Activated CD8-positive, alpha-beta T cell treated with anti-CD3 and anti-CD28 coated beads for 36 hours (primary cell): ENCODE results near the gene ATP2A3. TPM values are rescaled to one million over a fixed set of nuclear protein-coding genes. Genes with fewer than 3 reads are reported as not detected.

Experiments
- ATAC-seq: fragments of 200-7000 bp; cut with Tn5 transposase; one replicate; pipeline ENCODE4 v1.10.0; 2021; ENCODE audit warnings: mild to moderate bottlenecking, moderate library complexity
- CTCF ChIA-PET: fragments of 350-600 bp; sonication (Branson Sonifier 250); formaldehyde crosslinking; loops from one replicate; lab custom pipeline; 2021; ENCODE audit warnings: antibody characterized with exemption; lab: Charles Lee
- POLR2A ChIA-PET: fragments of 350-600 bp; sonication (Branson Sonifier 250); formaldehyde crosslinking; loops from one replicate; lab custom pipeline; 2021; ENCODE audit warnings: antibody characterized with exemption; lab: Charles Lee
- DNase-seq: peaks from one replicate; pipeline ENCODE4 v3.0.0-alpha.2; 2020
- H3K27ac Mint-ChIP-seq: one replicate; pipeline ENCODE4 v1.8.0; 2021; ENCODE audit warnings: mild to moderate bottlenecking, mixed read lengths
- H3K27me3 Mint-ChIP-seq: one replicate; pipeline ENCODE4 v1.8.0; 2021; ENCODE audit warnings: mixed read lengths
- H3K36me3 Mint-ChIP-seq: one replicate; pipeline ENCODE4 v1.8.0; 2021; ENCODE audit warnings: low read depth, mixed read lengths
- H3K4me1 Mint-ChIP-seq: one replicate; pipeline ENCODE4 v1.8.0; 2021; ENCODE audit warnings: low read depth, mixed read lengths
- H3K4me3 Mint-ChIP-seq: one replicate; pipeline ENCODE4 v1.8.0; 2021; ENCODE audit warnings: mild to moderate bottlenecking, moderate library complexity, mixed read lengths
- H3K9me3 Mint-ChIP-seq: one replicate; pipeline ENCODE4 v1.8.0; 2021; ENCODE audit warnings: mixed read lengths
- CTCF ChIP-seq: fragments of 200-600 bp; IDR thresholded peaks from one replicate; pipeline ENCODE4 v1.8.0; 2022; ENCODE audit warnings: antibody characterized with exemption, mild to moderate bottlenecking
- intact Hi-C: fragments of 100-400 bp; cut with micrococcal nuclease; formaldehyde crosslinking; loops from one replicate; pipeline ENCODE4 v1.10.0; 2022
- total RNA-seq, 2 experiments: library from RNA; stranded (reverse); gene quantifications; one replicate each; pipeline ENCODE4 v1.2.3, GENCODE V29; 2021

Gene ATP2A3
- 100 to 1,000 TPM; 113 to 117 TPM for total RNA-seq

DNA sequence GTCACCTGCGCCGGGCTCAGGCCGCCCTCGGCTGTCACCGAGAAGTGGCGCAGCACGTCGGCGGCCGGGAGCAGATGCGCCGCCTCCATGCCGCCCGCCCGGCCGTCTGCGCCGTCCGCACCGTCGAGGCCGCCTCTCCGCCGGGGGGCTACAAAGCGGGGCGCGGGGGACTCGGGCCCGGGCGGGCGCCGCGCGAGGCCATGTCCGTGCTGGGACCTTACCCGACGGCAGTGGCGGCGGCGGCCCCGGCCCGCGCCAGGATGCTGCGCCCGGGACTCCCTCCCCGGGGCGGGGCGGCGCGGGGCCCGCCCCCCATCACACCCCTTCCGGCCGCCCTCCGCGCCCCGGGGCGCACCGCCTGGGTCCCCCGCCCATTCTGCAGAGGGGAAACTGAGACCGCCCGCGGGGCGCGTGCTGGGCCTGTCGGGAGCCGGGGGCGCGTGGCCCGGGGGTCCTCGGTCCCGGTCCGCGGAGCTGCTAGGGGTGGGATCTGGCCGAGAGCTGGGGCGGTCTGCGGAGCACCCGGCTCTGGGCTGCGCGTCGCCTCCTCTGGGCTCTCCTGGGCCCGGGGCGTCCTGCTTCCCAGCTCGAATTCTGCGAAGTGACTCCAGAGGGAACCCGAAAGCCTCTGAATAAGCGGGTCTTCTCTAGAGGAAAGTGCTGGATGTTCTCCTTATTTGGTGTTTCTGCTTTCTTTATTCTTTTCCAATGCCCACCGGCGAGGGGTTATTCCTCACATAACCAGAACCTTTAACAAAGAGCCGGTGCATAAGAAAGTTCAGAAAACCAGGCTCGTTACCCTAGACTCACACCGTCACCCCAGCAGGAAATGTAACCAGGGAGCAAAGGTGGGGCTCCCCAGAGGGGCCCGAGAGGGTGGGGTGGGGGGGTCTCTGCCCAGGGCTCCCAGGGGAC lies at the start of gene ATP2A3:
ATP2A3 (minus strand) TSS at position 235 of the 915 bp plus-strand sequence; CDS start at position 89, 146 bp downstream.
- Mint-ChIP-seq H3K36me3 (peaks cover 4% of the 10 kb centered on the region), H3K4me3 (peak within 1 kb of the TSS; percentile 86), H3K27ac (peak within 1 kb of the TSS; percentile 91), H3K9me3 (no peaks in the 10 kb centered on the region), H3K4me1 (peaks cover 44% of the 10 kb centered on the region), H3K27me3 (no peaks in the 10 kb centered on the region)
- DNase-seq (peak; percentile 80), ATAC-seq (peak; percentile 74)
- intact Hi-C loops: loop anchor here (5.0 kb wide), 1 partner anchor 38 kb away; no protein-coding TSS in a partner anchor
- no peak for TF ChIP-seq CTCF
- ChIA-PET POLR2A (interaction anchor here (0.9 to 1.7 kb wide), 7 partner anchors 30 to 118 kb away, joined by 3 to 6 read pairs (median 5); partner anchors contain the start of genes CAMKK1, NCBP3 and P2RX1), CTCF (interaction anchor here (0.8 to 3.9 kb wide), 9 partner anchors 14 to 227 kb away, joined by 3 to 27 read pairs (median 4); partner anchors contain the start of gene P2RX1)

DNA sequence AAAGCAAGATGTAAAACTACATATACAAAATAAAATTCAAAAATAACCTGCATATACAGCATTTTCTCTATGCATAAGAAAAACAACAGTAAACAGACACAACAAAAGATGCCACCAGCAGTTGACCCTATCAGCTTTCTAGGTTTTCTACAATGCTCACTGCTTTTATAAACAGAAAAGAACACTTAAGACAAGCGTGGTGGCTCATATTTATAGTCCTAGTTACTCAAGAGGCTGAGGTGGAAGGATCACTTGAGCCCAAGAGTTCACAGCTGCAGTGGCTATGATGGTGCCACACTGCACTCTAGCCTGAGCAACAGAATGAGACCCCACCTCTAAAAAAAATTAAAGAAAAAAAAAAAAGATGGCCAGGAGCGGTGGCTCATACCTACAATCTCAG lies 46.5 kb upstream of the ATP2A3 start:
- CTCF ChIA-PET: interaction anchor here (0.8 to 9.1 kb wide), 3 partner anchors 19 to 166 kb away, joined by 3 to 98 read pairs (median 3); no protein-coding TSS in a partner anchor
- no peak overlapping the region for H3K27ac Mint-ChIP-seq
- intact Hi-C loops: no loop called here
- H3K4me3 Mint-ChIP-seq: no peak overlapping the region
- DNase-seq: no peak
- POLR2A ChIA-PET: interaction anchor here (0.6 kb wide), 2 partner anchors 19 to 173 kb away, joined by 3 read pairs; no protein-coding TSS in a partner anchor
- no peaks in the 10 kb centered on the region for H3K27me3 Mint-ChIP-seq
- no peak for TF ChIP-seq CTCF
- no peaks in the 10 kb centered on the region for H3K9me3 Mint-ChIP-seq
- H3K36me3 Mint-ChIP-seq: peaks cover 25% of the 10 kb centered on the region
- ATAC-seq: no peak
- no peaks in the 10 kb centered on the region for H3K4me1 Mint-ChIP-seq

GRCh38 chr17:4009186-4009785 lies 45.0 kb upstream of the ATP2A3 start:
- no peaks in the 10 kb centered on the region for H3K27me3 Mint-ChIP-seq
- ATAC-seq: no peak
- POLR2A ChIA-PET: interaction anchor here (1.3 kb wide), 1 partner anchor 16 kb away, joined by 3 read pairs; no protein-coding TSS in a partner anchor
- CTCF ChIA-PET: interaction anchor here (0.6 to 9.1 kb wide), 7 partner anchors 8 to 147 kb away, joined by 3 to 98 read pairs (median 4); no protein-coding TSS in a partner anchor
- H3K4me1 Mint-ChIP-seq: peaks cover 5% of the 10 kb centered on the region
- no peaks in the 10 kb centered on the region for H3K9me3 Mint-ChIP-seq
- no peak for DNase-seq
- H3K27ac Mint-ChIP-seq: no peak overlapping the region
- no peak for TF ChIP-seq CTCF
- peaks cover 19% of the 10 kb centered on the region for H3K36me3 Mint-ChIP-seq
- intact Hi-C loops: loop anchor here (5.0 kb wide), 1 partner anchor 97 kb away; no protein-coding TSS in a partner anchor
- no peak overlapping the region for H3K4me3 Mint-ChIP-seq

DNA sequence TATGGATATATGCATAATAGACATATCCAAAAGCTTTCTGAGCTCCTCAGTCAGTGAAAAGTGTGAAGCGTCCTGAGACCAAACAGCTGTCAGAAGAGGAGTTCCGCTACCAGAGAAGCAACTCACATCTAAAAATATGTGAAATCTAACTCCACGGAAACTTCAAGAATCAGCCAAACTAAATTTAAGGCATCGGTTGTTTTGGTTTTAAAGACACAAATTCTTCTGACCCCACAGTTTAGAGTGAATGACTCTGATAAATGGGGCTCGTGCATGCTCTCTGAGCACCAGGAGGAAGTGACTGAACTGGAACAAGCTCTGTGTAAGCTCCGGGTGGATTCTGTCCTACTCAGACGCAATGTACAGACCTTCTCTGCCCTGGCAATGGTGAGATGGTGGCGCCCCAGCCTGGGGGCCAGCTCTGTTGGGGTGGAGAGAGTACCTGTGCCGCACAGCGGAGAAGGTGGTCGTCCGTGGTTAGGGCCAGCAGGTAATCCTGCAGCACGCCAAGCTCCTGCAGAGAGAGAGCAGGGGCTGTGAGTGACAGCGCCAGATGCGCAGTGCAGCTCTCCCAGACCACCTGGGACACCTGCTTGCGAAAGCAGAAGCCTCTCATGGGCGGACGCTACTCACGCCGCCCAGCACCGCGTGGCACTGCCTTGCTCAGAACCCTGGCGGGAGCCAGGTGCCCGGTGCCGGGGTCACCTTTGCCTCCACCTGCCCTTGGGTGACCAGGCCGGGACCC lies 44.4 kb upstream of the ATP2A3 start:
- POLR2A ChIA-PET: no interaction called here
- CTCF ChIA-PET: interaction anchor here (0.6 to 9.1 kb wide), 6 partner anchors 9 to 101 kb away, joined by 3 to 98 read pairs (median 4); no protein-coding TSS in a partner anchor
- intact Hi-C loops: loop anchor here (5.0 kb wide), 1 partner anchor 96 kb away; no protein-coding TSS in a partner anchor
- ATAC-seq: no peak
- H3K27me3 Mint-ChIP-seq: no peaks in the 10 kb centered on the region
- DNase-seq: no peak
- H3K9me3 Mint-ChIP-seq: no peaks in the 10 kb centered on the region
- H3K4me3 Mint-ChIP-seq: no peak overlapping the region
- no peak for TF ChIP-seq CTCF
- peaks cover 13% of the 10 kb centered on the region for H3K36me3 Mint-ChIP-seq
- H3K4me1 Mint-ChIP-seq: peaks cover 5% of the 10 kb centered on the region
- H3K27ac Mint-ChIP-seq: no peak overlapping the region
